Upper lobe of left lung (tissue), 6 donors: Measurements from ENCODE around the gene ATP6V0E1. TPM values are rescaled to one million over a fixed set of nuclear protein-coding genes. Genes with fewer than 3 reads are reported as not detected.

ENCODE experiments used
- ATAC-seq, 2 donors: fragments of 200-7000 bp; cut with Tn5 transposase; one replicate each; pipeline ENCODE4 v1.9.1; 2022; ENCODE audit warnings: mild to moderate bottlenecking in 2 of 2, moderate library complexity in 2 of 2; ENCODE audit not compliant: low FRiP score in 2 of 2
- DNase-seq, 2 donors: peaks; one replicate each; pipeline ENCODE4 v3.0.0-alpha.2; 2019 to 2020
- H3K27ac ChIP-seq, 4 donors: fragments of 200-600 bp; sonication (generic); one replicate each; pipeline ENCODE4 v1.5.1; 2016 to 2019
- H3K27me3 ChIP-seq, 4 donors: fragments of 200-600 bp; sonication (generic); one replicate each; pipeline ENCODE4 v1.5.1; 2017 to 2019
- H3K36me3 ChIP-seq, 4 donors: fragments of 200-600 bp; sonication (generic); one replicate each; pipeline ENCODE4 v1.5.1; 2016 to 2019
- H3K4me1 ChIP-seq, 4 donors: fragments of 200-600 bp; sonication (generic); one replicate each; pipeline ENCODE4 v1.5.1; 2018 to 2019
- H3K4me3 ChIP-seq, 4 donors: fragments of 200-600 bp; sonication (generic); one replicate each; pipeline ENCODE4 v1.5.1; 2017 to 2019; ENCODE audit warnings: mild to moderate bottlenecking in 2 of 4, moderate library complexity in 1 of 4
- H3K9me3 ChIP-seq, 4 donors: fragments of 200-600 bp; sonication (generic); one replicate each; pipeline ENCODE4 v1.5.1; 2018 to 2019
- EP300 ChIP-seq, 4 donors: sonication (generic); formaldehyde crosslinking; IDR thresholded peaks; one replicate each; pipeline ENCODE4 v1.5.1; 2017; ENCODE audit warnings: antibody characterized with exemption in 4 of 4, control low read depth in 2 of 4
- POLR2A ChIP-seq, 4 donors: fragments of 450-650 bp; IDR thresholded peaks; one replicate each; pipeline ENCODE4 v1.5.1; 2016 to 2017; ENCODE audit warnings: antibody characterized with exemption in 4 of 4, mild to moderate bottlenecking in 2 of 4
- POLR2AphosphoS5 ChIP-seq, 2 donors: sonication (generic); formaldehyde crosslinking; IDR thresholded peaks; one replicate each; pipeline ENCODE4 v1.5.1; 2017; ENCODE audit warnings: antibody characterized with exemption in 2 of 2
- WGBS, 2 donors: methylation state at CpG; one replicate each; pipeline ENCODE4 v1.1.5; 2017 to 2018; 5-methylcytosine and 5-hydroxymethylcytosine counted together
- total RNA-seq, 6 donors: library from RNA; depleted of rRNA in 4 of 6; stranded (reverse); fragments of >200 nt in 4 of 6; gene quantifications; one replicate each; pipeline versions ENCODE4 v1.1.0 to v1.2.1, GENCODE V29; 2016 to 2021
- TF ChIP-seq, protein P1 (sequence below), 6 experiments: fragments of 450-650 bp in 4 of 6; fragments of 200-600 bp in 2 of 6; sonication (generic) in 2 of 6; IDR thresholded peaks; one replicate each; pipeline ENCODE4 v1.5.1; 2016 to 2019; ENCODE audit warnings: antibody characterized with exemption in 6 of 6
- donor health status: DM: no; HTN: no; CAD: no; lungs with moderate emphysema.
- donor health status: DM: no; HTN: yes; CAD: no; lungs with severe emphysema.

ATP6V0E1 gene
- total RNA-seq: 100 to 1,000 TPM in 4 of 6 donors, 10 to 100 TPM in 2; 58.7 to 317 (median 198) TPM

DNA sequence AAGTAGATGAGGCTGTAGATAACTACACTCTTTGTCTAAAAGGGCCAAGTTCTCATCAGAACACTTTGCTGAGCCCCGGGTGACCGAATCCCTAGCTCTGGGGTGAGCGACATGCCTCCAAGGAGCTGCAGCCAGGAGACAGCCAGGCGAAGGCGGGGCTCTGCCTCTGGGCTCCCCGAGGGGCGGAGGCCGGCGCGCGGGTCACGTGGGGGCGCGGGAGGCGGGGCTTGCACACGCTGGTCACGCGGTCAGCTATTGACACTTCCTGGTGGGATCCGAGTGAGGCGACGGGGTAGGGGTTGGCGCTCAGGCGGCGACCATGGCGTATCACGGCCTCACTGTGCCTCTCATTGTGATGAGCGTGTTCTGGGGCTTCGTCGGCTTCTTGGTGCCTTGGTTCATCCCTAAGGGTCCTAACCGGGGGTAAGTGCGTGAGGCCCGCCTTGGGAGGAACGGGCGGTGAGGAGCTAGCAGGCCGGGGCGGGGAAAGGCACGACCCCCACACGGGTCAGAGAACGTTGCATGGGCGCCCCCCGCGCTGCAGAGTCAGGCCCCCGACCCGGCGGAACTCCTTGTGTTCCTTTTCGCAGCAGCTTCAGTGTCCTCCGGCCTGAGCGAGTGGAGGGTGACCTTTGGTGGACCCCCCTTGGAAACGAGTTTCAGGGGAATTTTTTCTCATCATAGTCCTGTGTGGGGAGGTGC lies at the start of gene ATP6V0E1:
ATP6V0E1 (plus strand) TSS at position 230 of the 702 bp plus-strand sequence; CDS start at position 320, 90 bp downstream.
- peak; percentile 97 to 99 for ATAC-seq

DNA sequence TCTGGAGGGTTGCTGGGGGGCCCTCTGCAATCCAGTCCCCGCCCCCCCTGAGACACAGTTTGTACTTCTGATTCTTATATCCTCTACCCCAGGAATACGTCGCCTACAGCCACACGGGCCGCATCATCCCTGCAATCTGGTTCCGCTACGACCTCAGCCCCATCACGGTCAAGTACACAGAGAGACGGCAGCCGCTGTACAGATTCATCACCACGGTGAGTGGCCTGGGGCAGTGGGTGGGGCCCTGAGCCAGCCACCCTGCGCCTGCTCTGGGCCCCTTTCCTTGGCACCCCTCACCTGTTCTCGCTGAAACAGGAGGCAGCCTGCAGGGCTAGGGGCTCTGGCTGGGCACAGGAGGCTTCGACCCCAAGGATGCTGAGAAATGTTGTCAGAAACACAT lies 48.5 kb upstream of the ATP6V0E1 start:
- peaks cover 6 to 70% (median 54%) of the 10 kb centered on the region in 4 donors for H3K36me3 ChIP-seq

More for the DNA sequence above, at the start of gene ATP6V0E1:
- Histone ChIP-seq H3K9me3 (no peaks in the 10 kb centered on the region), H3K27me3 (no peaks in the 10 kb centered on the region), H3K27ac (peak within 1 kb of the TSS; percentile 96 to 100 (median 96)), H3K4me3 (peak within 1 kb of the TSS; percentile 87 to 95 (median 92)), H3K36me3 (peaks cover 0 to 23% (median 7%) of the 10 kb centered on the region in 4 donors), H3K4me1 (peaks cover 16 to 49% (median 23%) of the 10 kb centered on the region in 4 donors)
- TF ChIP-seq, protein P1, sequence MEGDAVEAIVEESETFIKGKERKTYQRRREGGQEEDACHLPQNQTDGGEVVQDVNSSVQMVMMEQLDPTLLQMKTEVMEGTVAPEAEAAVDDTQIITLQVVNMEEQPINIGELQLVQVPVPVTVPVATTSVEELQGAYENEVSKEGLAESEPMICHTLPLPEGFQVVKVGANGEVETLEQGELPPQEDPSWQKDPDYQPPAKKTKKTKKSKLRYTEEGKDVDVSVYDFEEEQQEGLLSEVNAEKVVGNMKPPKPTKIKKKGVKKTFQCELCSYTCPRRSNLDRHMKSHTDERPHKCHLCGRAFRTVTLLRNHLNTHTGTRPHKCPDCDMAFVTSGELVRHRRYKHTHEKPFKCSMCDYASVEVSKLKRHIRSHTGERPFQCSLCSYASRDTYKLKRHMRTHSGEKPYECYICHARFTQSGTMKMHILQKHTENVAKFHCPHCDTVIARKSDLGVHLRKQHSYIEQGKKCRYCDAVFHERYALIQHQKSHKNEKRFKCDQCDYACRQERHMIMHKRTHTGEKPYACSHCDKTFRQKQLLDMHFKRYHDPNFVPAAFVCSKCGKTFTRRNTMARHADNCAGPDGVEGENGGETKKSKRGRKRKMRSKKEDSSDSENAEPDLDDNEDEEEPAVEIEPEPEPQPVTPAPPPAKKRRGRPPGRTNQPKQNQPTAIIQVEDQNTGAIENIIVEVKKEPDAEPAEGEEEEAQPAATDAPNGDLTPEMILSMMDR (IDR thresholded peaks at IDR 0.05): no peak
- TF ChIP-seq EP300 (IDR thresholded peaks at IDR 0.05) (peak in 1 of 4 donors; percentile 26), POLR2AphosphoS5 (IDR thresholded peaks at IDR 0.05) (peak; percentile 95 to 97), POLR2A (IDR thresholded peaks at IDR 0.05) (peak in 3 of 4 donors; percentile 92 to 95 (median 94))
- WGBS, 2 donors: 0% methylated on average over 18 of the region's 49 CpGs; no CpG with 5 or more reads in 1 of the 2 donors
- DNase-seq: peak; percentile 99 to 100

DNA sequence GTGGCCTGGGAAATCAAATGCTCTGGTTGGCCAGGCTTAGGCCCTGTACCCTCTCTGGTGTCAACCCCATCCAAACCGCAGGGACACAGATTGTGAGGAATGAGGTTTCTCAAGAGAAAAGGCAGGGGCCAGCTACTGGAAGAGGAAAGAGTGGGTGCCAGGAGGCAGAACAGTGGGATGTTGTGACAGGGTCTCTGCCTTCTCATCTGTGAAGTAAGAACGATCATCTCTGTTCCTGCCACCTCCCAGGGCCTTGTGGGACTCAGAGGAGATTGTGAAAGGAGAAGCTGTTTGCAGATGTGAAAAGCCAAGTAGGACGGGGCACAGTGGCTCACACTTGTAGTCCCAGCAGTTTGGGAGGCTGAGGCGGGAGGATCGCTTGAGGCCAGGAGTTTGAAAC lies 47.2 kb upstream of the ATP6V0E1 start:
- DNase-seq (no peak), ATAC-seq (no peak)
- 87 to 100% methylated on average over 5 of the region's 5 CpGs for WGBS, 2 donors
- no peaks in the 10 kb centered on the region for H3K9me3 ChIP-seq
- H3K4me1 ChIP-seq: peaks cover 6 to 20% (median 17%) of the 10 kb centered on the region in 4 donors
- peaks cover 6 to 76% (median 55%) of the 10 kb centered on the region in 4 donors for H3K36me3 ChIP-seq
- no peak overlapping the region for H3K27ac ChIP-seq
- TF ChIP-seq POLR2AphosphoS5 (IDR thresholded peaks at IDR 0.05): no peak
- no peak for TF ChIP-seq EP300 (IDR thresholded peaks at IDR 0.05)
- TF ChIP-seq POLR2A (IDR thresholded peaks at IDR 0.05): no peak
- TF ChIP-seq, protein P1 (IDR thresholded peaks at IDR 0.05): no peak
- no peaks in the 10 kb centered on the region for H3K27me3 ChIP-seq
- H3K4me3 ChIP-seq: no peak overlapping the region

More for the DNA sequence above, 48.5 kb upstream of the ATP6V0E1 start:
- H3K27ac ChIP-seq: no peak overlapping the region
- no peaks in the 10 kb centered on the region for H3K27me3 ChIP-seq
- WGBS, 2 donors: 90 to 94% methylated on average over 14 of the region's 14 CpGs
- ATAC-seq (no peak), DNase-seq (no peak)
- peaks cover 16 to 23% (median 19%) of the 10 kb centered on the region in 4 donors for H3K4me1 ChIP-seq
- H3K9me3 ChIP-seq: no peaks in the 10 kb centered on the region
- H3K4me3 ChIP-seq: no peak overlapping the region
- TF ChIP-seq POLR2A (IDR thresholded peaks at IDR 0.05) (no peak), POLR2AphosphoS5 (IDR thresholded peaks at IDR 0.05) (no peak), EP300 (IDR thresholded peaks at IDR 0.05) (no peak)
- TF ChIP-seq, protein P1 (IDR thresholded peaks at IDR 0.05): no peak

DNA sequence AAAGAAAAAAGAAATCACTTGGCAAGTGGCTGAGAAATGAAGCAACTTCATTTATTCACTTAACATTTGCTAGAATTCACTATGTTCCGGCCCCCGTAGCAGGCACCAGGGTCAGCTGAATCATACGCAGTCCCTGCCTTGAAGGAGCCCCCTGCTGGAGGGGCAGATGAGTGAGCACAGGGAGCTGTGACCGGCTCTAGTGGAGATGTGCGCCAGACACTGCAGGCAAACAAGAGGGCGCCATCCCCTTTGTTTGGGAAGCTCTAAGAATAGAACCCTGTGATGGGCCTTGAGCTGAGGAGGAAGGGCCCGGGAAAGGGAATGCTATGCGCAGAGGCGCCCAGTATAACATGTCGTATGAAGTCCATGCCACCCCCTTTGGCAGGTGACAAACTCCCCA lies 44.5 kb upstream of the ATP6V0E1 start:
- Histone ChIP-seq H3K27ac (no peak overlapping the region), H3K36me3 (peaks cover 6 to 82% (median 57%) of the 10 kb centered on the region in 4 donors), H3K9me3 (no peaks in the 10 kb centered on the region), H3K4me3 (no peak overlapping the region), H3K27me3 (no peaks in the 10 kb centered on the region), H3K4me1 (peaks cover 0 to 16% (median 6%) of the 10 kb centered on the region in 4 donors)
- TF ChIP-seq, protein P1 (IDR thresholded peaks at IDR 0.05): no peak
- no peak for TF ChIP-seq EP300 (IDR thresholded peaks at IDR 0.05)
- TF ChIP-seq POLR2A (IDR thresholded peaks at IDR 0.05): no peak
- TF ChIP-seq POLR2AphosphoS5 (IDR thresholded peaks at IDR 0.05): no peak
- no peak for DNase-seq
- ATAC-seq: no peak
- 76 to 84% methylated on average over 6 to 10 of the region's 10 CpGs for WGBS, 2 donors
